ENCODE measurements around the gene TMEM236. TPM values are rescaled to one million over a fixed set of nuclear protein-coding genes. Genes with fewer than 3 reads are reported as not detected.

The TMEM236 gene
- polyA plus RNA-seq, 1 of the 3 experiments (the other 2 are of a cell fraction): 0.02 TPM

- no peak for TF ChIP-seq FOXM1 (IDR thresholded peaks at IDR 0.05; ENCODE audit: low read depth)
- TF ChIP-seq YY1 (IDR thresholded peaks at IDR 0.05; ENCODE audit: low read depth): no peak
- TF ChIP-seq PBX3 (IDR thresholded peaks at IDR 0.05): no peak
- no peak for TF ChIP-seq EZH2phosphoT487 (IDR thresholded peaks at IDR 0.05; ENCODE audit: borderline replicate concordance, low read depth)
- TF ChIP-seq TEAD4 (IDR thresholded peaks at IDR 0.05; ENCODE audit: borderline replicate concordance, insufficient read depth): no peak
- H3K4me1 ChIP-seq (ENCODE audit: control insufficient read depth in 1 of 2, insufficient read depth in 2 of 2, low read depth in 1 of 2, low read length in 1 of 2): no peaks in the 10 kb centered on the region; a peak in 1 of 4 replicates
- WGBS (ENCODE audit: low lambda C conversion rate): 94% methylated on average over 6 of the region's 6 CpGs
- H3K27me3 ChIP-seq (ENCODE audit: insufficient read depth): no peaks in the 10 kb centered on the region
- no peaks in the 10 kb centered on the region for H3K9me2 ChIP-seq
- DNase-seq: no peak
- peaks cover 3% of the 10 kb centered on the region for H3F3A ChIP-seq (replicated peaks; ENCODE audit: insufficient read depth)
- POLR2A ChIA-PET: no interaction called here
- H3K9me3 ChIP-seq: no peaks in the 10 kb centered on the region
- no peaks in the 10 kb centered on the region for H4K20me1 ChIP-seq (ENCODE audit: insufficient read depth)
- no peak overlapping the region for H2AFZ ChIP-seq (ENCODE audit: low read depth)
- no peaks in the 10 kb centered on the region for H3K36me3 ChIP-seq (replicated peaks in 1 of 2; ENCODE audit: control insufficient read depth in 1 of 2, insufficient read depth in 2 of 2, low read length in 1 of 2)
- no peak overlapping the region for H3K27ac ChIP-seq (ENCODE audit: low read depth in 2 of 2, low read length in 1 of 2)
- no peak overlapping the region for H3K4me2 ChIP-seq
- CTCF ChIA-PET: interaction anchor here (1.3 kb wide), 1 partner anchor 13 kb away, joined by 3 read pairs; no protein-coding TSS in a partner anchor
- no peaks in the 10 kb centered on the region for H3K79me2 ChIP-seq (ENCODE audit: insufficient read depth)
- H3K4me3 ChIP-seq (ENCODE audit: low read depth in 2 of 2, low read length in 1 of 2): no peak overlapping the region
- no peak overlapping the region for H3K9ac ChIP-seq
Observed at GRCh38 chr10:17729630-17730029, 22.4 kb upstream of the TMEM236 start.

- Histone ChIP-seq H3K4me2 (no peak overlapping the region), H3K9me3 (no peaks in the 10 kb centered on the region), H3K4me1 (ENCODE audit: control insufficient read depth in 1 of 2, insufficient read depth in 2 of 2, low read depth in 1 of 2, low read length in 1 of 2) (no peaks in the 10 kb centered on the region; a peak in 1 of 4 replicates), H3K9ac (no peak overlapping the region), H3K27me3 (ENCODE audit: insufficient read depth) (no peaks in the 10 kb centered on the region), H3K27ac (ENCODE audit: low read depth in 2 of 2, low read length in 1 of 2) (no peak overlapping the region), H3K4me3 (ENCODE audit: low read depth in 2 of 2, low read length in 1 of 2) (no peak overlapping the region), H3K36me3 (replicated peaks in 1 of 2; ENCODE audit: control insufficient read depth in 1 of 2, insufficient read depth in 2 of 2, low read length in 1 of 2) (no peaks in the 10 kb centered on the region), H3K79me2 (ENCODE audit: insufficient read depth) (no peaks in the 10 kb centered on the region), H2AFZ (ENCODE audit: low read depth) (no peak overlapping the region), H3K9me2 (no peaks in the 10 kb centered on the region), H3F3A (replicated peaks; ENCODE audit: insufficient read depth) (no peaks in the 10 kb centered on the region), H4K20me1 (ENCODE audit: insufficient read depth) (no peaks in the 10 kb centered on the region)
- ChIA-PET CTCF (no interaction called here), POLR2A (no interaction called here)
- no peak for DNase-seq
- TF ChIP-seq NRF1 (IDR thresholded peaks at IDR 0.05; ENCODE audit: low read depth, low read length) (no peak), POLR2AphosphoS5 (IDR thresholded peaks at IDR 0.05; ENCODE audit: low read depth, low read length) (no peak), CHD2 (IDR thresholded peaks at IDR 0.05; ENCODE audit: low read length, partially characterized antibody) (no peak), YY1 (IDR thresholded peaks at IDR 0.05; ENCODE audit: low read depth) (no peak), EZH2phosphoT487 (IDR thresholded peaks at IDR 0.05; ENCODE audit: borderline replicate concordance, low read depth) (no peak)
- WGBS (ENCODE audit: low lambda C conversion rate): 90% methylated on average over 5 of the region's 8 CpGs
Observed at GRCh38 chr10:17730667-17731066, 21.3 kb upstream of the TMEM236 start.

- no peaks in the 10 kb centered on the region for H3K9me3 ChIP-seq
- no peak overlapping the region for H2AFZ ChIP-seq (ENCODE audit: low read depth)
- WGBS (ENCODE audit: low lambda C conversion rate): 63% methylated on average over 4 of the region's 4 CpGs
- H3K9ac ChIP-seq: no peak overlapping the region
- DNase-seq: no peak
- H3F3A ChIP-seq (replicated peaks; ENCODE audit: insufficient read depth): no peaks in the 10 kb centered on the region
- CTCF ChIA-PET: interaction anchor here (1.3 kb wide), 1 partner anchor 11 kb away, joined by 4 read pairs; no protein-coding TSS in a partner anchor
- no peaks in the 10 kb centered on the region for H3K9me2 ChIP-seq
- no peaks in the 10 kb centered on the region for H3K27me3 ChIP-seq (ENCODE audit: insufficient read depth)
- TF ChIP-seq EP300 (IDR thresholded peaks at IDR 0.05; ENCODE audit: borderline replicate concordance in 1 of 2, low read depth in 1 of 2, low read length in 1 of 2): no peak
- H3K79me2 ChIP-seq (ENCODE audit: insufficient read depth): no peaks in the 10 kb centered on the region
- H3K4me3 ChIP-seq (ENCODE audit: low read depth in 2 of 2, low read length in 1 of 2): no peak overlapping the region
- no peak overlapping the region for H3K27ac ChIP-seq (ENCODE audit: low read depth in 2 of 2, low read length in 1 of 2)
- no peaks in the 10 kb centered on the region for H4K20me1 ChIP-seq (ENCODE audit: insufficient read depth)
- H3K4me2 ChIP-seq: no peak overlapping the region
- POLR2A ChIA-PET: no interaction called here
- H3K4me1 ChIP-seq (ENCODE audit: control insufficient read depth in 1 of 2, insufficient read depth in 2 of 2, low read depth in 1 of 2, low read length in 1 of 2): no peaks in the 10 kb centered on the region
- no peaks in the 10 kb centered on the region for H3K36me3 ChIP-seq (replicated peaks in 1 of 2; ENCODE audit: control insufficient read depth in 1 of 2, insufficient read depth in 2 of 2, low read length in 1 of 2)
Observed at GRCh38 chr10:17731331-17732020, 20.5 kb upstream of the TMEM236 start.

All from SK-N-SH (cell line).